Activated B cell treated with CpG ODN at 0.5 μM for 24 hours (primary cell): ENCODE measurements around the gene GLYR1. TPM values are rescaled to one million over a fixed set of nuclear protein-coding genes. Genes with fewer than 3 reads are reported as not detected.

Source experiments
- ATAC-seq: fragments of 200-7000 bp; cut with Tn5 transposase; one replicate; pipeline ENCODE4 v1.10.0; 2021; ENCODE audit warnings: low read depth, mild to moderate bottlenecking, moderate library complexity
- CTCF ChIA-PET: fragments of 350-600 bp; sonication (Branson Sonifier 250); formaldehyde crosslinking; loops from one replicate; lab custom pipeline; 2021; ENCODE audit warnings: antibody characterized with exemption; lab: Charles Lee
- POLR2A ChIA-PET: fragments of 350-600 bp; sonication (Branson Sonifier 250); formaldehyde crosslinking; loops from one replicate; lab custom pipeline; 2021; ENCODE audit warnings: antibody characterized with exemption; lab: Charles Lee
- DNase-seq: peaks from one replicate; pipeline ENCODE4 v3.0.0; 2022
- H3K27ac Mint-ChIP-seq: one replicate; pipeline ENCODE4 v1.8.0; 2020; ENCODE audit warnings: mixed read lengths
- H3K27me3 Mint-ChIP-seq: one replicate; pipeline ENCODE4 v1.8.0; 2021; ENCODE audit warnings: mixed read lengths
- H3K36me3 Mint-ChIP-seq: one replicate; pipeline ENCODE4 v1.8.0; 2021; ENCODE audit warnings: low read depth, mixed read lengths
- H3K4me1 Mint-ChIP-seq: one replicate; pipeline ENCODE4 v1.8.0; 2021; ENCODE audit warnings: mixed read lengths
- H3K4me3 Mint-ChIP-seq: one replicate; pipeline ENCODE4 v1.8.0; 2020; ENCODE audit warnings: mild to moderate bottlenecking, mixed read lengths
- H3K9me3 Mint-ChIP-seq: one replicate; pipeline ENCODE4 v1.8.0; 2020; ENCODE audit warnings: mixed read lengths
- intact Hi-C: fragments of 100-400 bp; cut with micrococcal nuclease; formaldehyde crosslinking; loops from one replicate; pipeline ENCODE4 v1.15.1; 2024
- total RNA-seq: library from RNA; stranded (reverse); gene quantifications from 2 replicates; pipeline ENCODE4 v1.2.3, GENCODE V29; 2022
- TF ChIP-seq, protein P1 (sequence below): fragments of 200-600 bp; IDR thresholded peaks from one replicate; pipeline ENCODE4 v1.8.0; 2022; ENCODE audit warnings: antibody characterized with exemption, mild to moderate bottlenecking

GLYR1 gene
- total RNA-seq, 1 donor from 2014 or later = 156 TPM

GRCh38 chr16:4846503-4846900 is 586 bp downstream of the GLYR1 start:
- H3K4me3 Mint-ChIP-seq = peak overlapping the region; percentile 88
- CTCF ChIA-PET = interaction anchor here (1.4 kb wide), 1 partner anchor 238 kb away, joined by 4 read pairs; no protein-coding TSS in a partner anchor
- ATAC-seq = no peak
- H3K27ac Mint-ChIP-seq = peak overlapping the region; percentile 84
- DNase-seq = no peak
- no peaks in the 10 kb centered on the region for H3K27me3 Mint-ChIP-seq
- H3K9me3 Mint-ChIP-seq = no peaks in the 10 kb centered on the region
- intact Hi-C loops = loop anchor here (2.0 to 5.0 kb wide), 5 partner anchors 110 to 434 kb away; partner anchors contain the start of genes ALG1 and MGRN1
- TF ChIP-seq, protein P1, sequence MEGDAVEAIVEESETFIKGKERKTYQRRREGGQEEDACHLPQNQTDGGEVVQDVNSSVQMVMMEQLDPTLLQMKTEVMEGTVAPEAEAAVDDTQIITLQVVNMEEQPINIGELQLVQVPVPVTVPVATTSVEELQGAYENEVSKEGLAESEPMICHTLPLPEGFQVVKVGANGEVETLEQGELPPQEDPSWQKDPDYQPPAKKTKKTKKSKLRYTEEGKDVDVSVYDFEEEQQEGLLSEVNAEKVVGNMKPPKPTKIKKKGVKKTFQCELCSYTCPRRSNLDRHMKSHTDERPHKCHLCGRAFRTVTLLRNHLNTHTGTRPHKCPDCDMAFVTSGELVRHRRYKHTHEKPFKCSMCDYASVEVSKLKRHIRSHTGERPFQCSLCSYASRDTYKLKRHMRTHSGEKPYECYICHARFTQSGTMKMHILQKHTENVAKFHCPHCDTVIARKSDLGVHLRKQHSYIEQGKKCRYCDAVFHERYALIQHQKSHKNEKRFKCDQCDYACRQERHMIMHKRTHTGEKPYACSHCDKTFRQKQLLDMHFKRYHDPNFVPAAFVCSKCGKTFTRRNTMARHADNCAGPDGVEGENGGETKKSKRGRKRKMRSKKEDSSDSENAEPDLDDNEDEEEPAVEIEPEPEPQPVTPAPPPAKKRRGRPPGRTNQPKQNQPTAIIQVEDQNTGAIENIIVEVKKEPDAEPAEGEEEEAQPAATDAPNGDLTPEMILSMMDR = no peak
- H3K36me3 Mint-ChIP-seq = peaks cover 48% of the 10 kb centered on the region
- POLR2A ChIA-PET = interaction anchor here (0.7 to 3.0 kb wide), 6 partner anchors 10 to 252 kb away, joined by 3 to 15 read pairs (median 10); partner anchors contain the start of genes ANKS3, DNAAF8 and ROGDI
- peaks cover 48% of the 10 kb centered on the region for H3K4me1 Mint-ChIP-seq

DNA sequence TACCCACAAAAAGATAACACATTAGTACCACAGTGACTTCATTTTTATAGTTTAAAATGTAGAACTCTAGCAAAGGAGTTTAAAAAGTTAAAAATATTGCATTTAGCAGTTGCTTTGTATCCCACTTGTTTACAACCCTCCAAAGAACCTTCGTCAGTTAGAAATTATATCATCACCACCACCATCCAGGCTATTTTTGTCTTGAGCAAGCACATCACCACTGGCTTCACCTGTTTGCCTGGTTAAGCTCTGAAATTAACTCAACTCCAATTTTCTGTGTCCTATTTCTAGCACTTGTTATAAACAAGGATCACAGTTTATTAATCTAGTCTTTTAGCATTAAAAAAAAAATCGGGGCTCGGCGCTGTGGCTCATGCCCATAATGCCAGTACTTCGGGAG is 6.1 kb downstream of the GLYR1 start:
- Mint-ChIP-seq H3K4me3 (no peak overlapping the region), H3K27ac (no peak overlapping the region), H3K27me3 (no peaks in the 10 kb centered on the region), H3K9me3 (no peaks in the 10 kb centered on the region), H3K4me1 (peaks cover 12% of the 10 kb centered on the region), H3K36me3 (peaks cover 89% of the 10 kb centered on the region)
- TF ChIP-seq, protein P1 = no peak
- POLR2A ChIA-PET = interaction anchor here (1.4 kb wide), 1 partner anchor 39 kb away, joined by 3 read pairs; the partner anchor contains the start of gene ROGDI
- intact Hi-C loops = no loop called here
- CTCF ChIA-PET = no interaction called here
- ATAC-seq = no peak
- no peak for DNase-seq

DNA sequence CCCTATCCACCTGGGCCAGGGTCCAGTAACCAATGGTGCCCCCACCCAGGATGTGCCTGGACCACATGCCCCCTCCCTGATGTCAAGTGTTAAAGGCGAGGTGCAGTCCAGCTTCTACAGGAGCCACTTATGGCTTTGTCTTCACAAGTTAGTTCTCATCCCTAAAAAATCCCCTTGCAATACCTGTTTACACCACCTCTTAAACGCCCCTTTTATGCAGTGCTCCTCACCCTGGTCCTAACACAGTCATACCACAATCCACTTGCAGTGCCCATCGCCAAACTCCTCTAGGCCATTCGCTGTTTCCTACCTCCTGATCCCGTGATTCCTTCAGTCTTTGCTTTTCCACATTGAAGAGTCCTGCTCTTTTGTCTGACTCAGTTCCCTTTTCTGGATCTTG is 7.1 kb downstream of the GLYR1 start:
- H3K4me1 Mint-ChIP-seq = peaks cover 4% of the 10 kb centered on the region
- DNase-seq (no peak), ATAC-seq (no peak)
- no peak overlapping the region for H3K27ac Mint-ChIP-seq
- H3K27me3 Mint-ChIP-seq = no peaks in the 10 kb centered on the region
- POLR2A ChIA-PET = interaction anchor here (1.4 kb wide), 1 partner anchor 38 kb away, joined by 3 read pairs; the partner anchor contains the start of gene ROGDI
- TF ChIP-seq, protein P1 = no peak
- no peaks in the 10 kb centered on the region for H3K9me3 Mint-ChIP-seq
- CTCF ChIA-PET = no interaction called here
- intact Hi-C loops = no loop called here
- no peak overlapping the region for H3K4me3 Mint-ChIP-seq
- H3K36me3 Mint-ChIP-seq = peaks cover 84% of the 10 kb centered on the region

GRCh38 chr16:4837733-4838501 is 9.2 kb downstream of the GLYR1 start:
- no peaks in the 10 kb centered on the region for H3K27me3 Mint-ChIP-seq
- H3K36me3 Mint-ChIP-seq = peaks cover 80% of the 10 kb centered on the region
- no peaks in the 10 kb centered on the region for H3K9me3 Mint-ChIP-seq
- CTCF ChIA-PET = no interaction called here
- H3K4me3 Mint-ChIP-seq = no peak overlapping the region
- POLR2A ChIA-PET = interaction anchor here (0.7 kb wide), 1 partner anchor 121 kb away, joined by 3 read pairs; no protein-coding TSS in a partner anchor
- DNase-seq (no peak), ATAC-seq (no peak)
- TF ChIP-seq, protein P1 = no peak
- H3K27ac Mint-ChIP-seq = no peak overlapping the region
- peaks cover 12% of the 10 kb centered on the region for H3K4me1 Mint-ChIP-seq
- intact Hi-C loops = no loop called here

DNA sequence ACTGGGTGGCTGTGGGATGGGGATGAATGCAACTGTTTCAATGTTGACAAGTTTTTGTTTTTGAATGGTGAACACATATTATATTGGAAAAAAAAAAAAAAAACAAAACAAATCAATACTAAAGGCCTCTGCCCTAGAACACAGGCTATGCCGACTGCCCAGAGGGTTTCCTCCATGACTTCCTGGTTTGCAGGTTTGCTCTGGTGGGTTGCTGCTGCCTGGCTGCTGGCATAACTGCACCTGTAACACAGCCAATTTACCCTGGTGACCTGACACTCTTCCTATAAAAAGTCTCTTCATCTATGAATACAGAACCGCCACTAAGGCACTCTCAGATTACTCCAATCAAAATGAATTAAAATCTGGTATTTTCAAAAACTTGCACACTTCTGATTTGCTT is 10.4 kb downstream of the GLYR1 start:
- POLR2A ChIA-PET = no interaction called here
- TF ChIP-seq, protein P1 = no peak
- peaks cover 81% of the 10 kb centered on the region for H3K36me3 Mint-ChIP-seq
- intact Hi-C loops = no loop called here
- H3K27me3 Mint-ChIP-seq = no peaks in the 10 kb centered on the region
- no peak overlapping the region for H3K4me3 Mint-ChIP-seq
- H3K9me3 Mint-ChIP-seq = no peaks in the 10 kb centered on the region
- no peak overlapping the region for H3K27ac Mint-ChIP-seq
- ATAC-seq = no peak
- DNase-seq = no peak
- CTCF ChIA-PET = no interaction called here
- peaks cover 18% of the 10 kb centered on the region for H3K4me1 Mint-ChIP-seq
